ENCODE data around the gene DNMT3A. TPM values are rescaled to one million over a fixed set of nuclear protein-coding genes. Genes with fewer than 3 reads are reported as not detected.

Gene DNMT3A
- total and polyA plus RNA-seq, 2 experiments from 2014 or later = 47.2 to 80.4 TPM

GRCh38 chr2:25308599-25308998 is 33.1 kb downstream of the DNMT3A start:
- Histone ChIP-seq H3K4me3 (no peak overlapping the region), H3K9me2 (ENCODE audit: insufficient read depth) (no peaks in the 10 kb centered on the region), H3K27ac (ENCODE audit: low read depth) (no peak overlapping the region), H3K4me2 (no peak overlapping the region), H3K4me1 (ENCODE audit: insufficient read depth) (peaks cover 47% of the 10 kb centered on the region), H3K36me3 (ENCODE audit: insufficient read depth) (no peaks in the 10 kb centered on the region), H4K20me1 (replicated peaks; ENCODE audit: insufficient read depth) (no peaks in the 10 kb centered on the region), H3K79me2 (replicated peaks; ENCODE audit: insufficient read depth) (no peaks in the 10 kb centered on the region; the same call in 1 of the 2 replicates), H2AFZ (no peak overlapping the region), H3K27me3 (ENCODE audit: insufficient read depth) (no peaks in the 10 kb centered on the region), H3F3A (replicated peaks; ENCODE audit: low read depth) (0 out of 2 replicates have a peak, but pooled peaks cover 17% of the 10 kb centered on the region)
- ATAC-seq = no peak
- TF ChIP-seq CTCF (conservative IDR thresholded peaks at IDR 0.05; ENCODE audit: low read depth in 2 of 2) (peak in 1 of 2 experiments; percentile 40; a peak in 2 of 4 replicates), EZH2phosphoT487 (IDR thresholded peaks at IDR 0.05; ENCODE audit: unreplicated experiment) (no peak)
- Mint-ChIP-seq H3K36me3 (ENCODE audit: low read depth) (no peaks in the 10 kb centered on the region; the same call in 2 of the 3 replicates), H3K27me3 (ENCODE audit: insufficient read depth, low read depth, poor library complexity) (peaks cover 12% of the 10 kb centered on the region), H3K27ac (peak overlapping the region; percentile 12; the same call in 1 of the 2 replicates), H3K4me3 (no peak overlapping the region), H3K9me3 (no peaks in the 10 kb centered on the region), H3K4me1 (peaks cover 59% of the 10 kb centered on the region)
- DNase-seq (ENCODE audit: low spot score) = no peak

GRCh38 chr2:25307949-25308557 is 33.7 kb downstream of the DNMT3A start:
- Histone ChIP-seq H3F3A (replicated peaks; ENCODE audit: low read depth) (0 out of 2 replicates have a peak, but pooled peaks cover 18% of the 10 kb centered on the region), H3K4me3 (no peak overlapping the region), H4K20me1 (replicated peaks; ENCODE audit: insufficient read depth) (no peaks in the 10 kb centered on the region), H3K36me3 (ENCODE audit: insufficient read depth) (no peaks in the 10 kb centered on the region), H2AFZ (no peak overlapping the region), H3K4me1 (ENCODE audit: insufficient read depth) (peaks cover 42% of the 10 kb centered on the region), H3K27ac (ENCODE audit: low read depth) (no peak overlapping the region), H3K27me3 (ENCODE audit: insufficient read depth) (no peaks in the 10 kb centered on the region), H3K9me2 (ENCODE audit: insufficient read depth) (no peaks in the 10 kb centered on the region), H3K79me2 (replicated peaks; ENCODE audit: insufficient read depth) (no peaks in the 10 kb centered on the region; the same call in 1 of the 2 replicates), H3K4me2 (no peak overlapping the region)
- ATAC-seq (no peak), DNase-seq (ENCODE audit: low spot score) (no peak)
- Mint-ChIP-seq H3K9me3 (no peaks in the 10 kb centered on the region), H3K4me3 (no peak overlapping the region), H3K36me3 (ENCODE audit: low read depth) (no peaks in the 10 kb centered on the region; the same call in 2 of the 3 replicates), H3K4me1 (peaks cover 55% of the 10 kb centered on the region), H3K27me3 (ENCODE audit: insufficient read depth, low read depth, poor library complexity) (peaks cover 10% of the 10 kb centered on the region), H3K27ac (no peak overlapping the region)
- TF ChIP-seq EZH2 (IDR thresholded peaks at IDR 0.05; ENCODE audit: low read depth, unreplicated experiment) = no peak
- no peak for TF ChIP-seq ETS1 (IDR thresholded peaks at IDR 0.05)
- TF ChIP-seq REST (IDR thresholded peaks at IDR 0.05; ENCODE audit: unreplicated experiment) = no peak
- TF ChIP-seq STAT1 (IDR thresholded peaks at IDR 0.05; ENCODE audit: unreplicated experiment) = no peak
- no peak for TF ChIP-seq JUNB (IDR thresholded peaks at IDR 0.05; ENCODE audit: unreplicated experiment)
- TF ChIP-seq ZNF114 (CRISPR knock-in tag; IDR thresholded peaks at IDR 0.05) = no peak
- no peak for TF ChIP-seq CREB1 (CRISPR knock-in tag; IDR thresholded peaks at IDR 0.05; ENCODE audit: low read depth)
- no peak for TF ChIP-seq NANOG (IDR thresholded peaks at IDR 0.05; ENCODE audit: borderline replicate concordance)
- no peak for TF ChIP-seq EZH2phosphoT487 (IDR thresholded peaks at IDR 0.05; ENCODE audit: unreplicated experiment)

Data from GM23338 (cell line).